ENCODE data around the gene CRABP2.

Gene CRABP2

DNA sequence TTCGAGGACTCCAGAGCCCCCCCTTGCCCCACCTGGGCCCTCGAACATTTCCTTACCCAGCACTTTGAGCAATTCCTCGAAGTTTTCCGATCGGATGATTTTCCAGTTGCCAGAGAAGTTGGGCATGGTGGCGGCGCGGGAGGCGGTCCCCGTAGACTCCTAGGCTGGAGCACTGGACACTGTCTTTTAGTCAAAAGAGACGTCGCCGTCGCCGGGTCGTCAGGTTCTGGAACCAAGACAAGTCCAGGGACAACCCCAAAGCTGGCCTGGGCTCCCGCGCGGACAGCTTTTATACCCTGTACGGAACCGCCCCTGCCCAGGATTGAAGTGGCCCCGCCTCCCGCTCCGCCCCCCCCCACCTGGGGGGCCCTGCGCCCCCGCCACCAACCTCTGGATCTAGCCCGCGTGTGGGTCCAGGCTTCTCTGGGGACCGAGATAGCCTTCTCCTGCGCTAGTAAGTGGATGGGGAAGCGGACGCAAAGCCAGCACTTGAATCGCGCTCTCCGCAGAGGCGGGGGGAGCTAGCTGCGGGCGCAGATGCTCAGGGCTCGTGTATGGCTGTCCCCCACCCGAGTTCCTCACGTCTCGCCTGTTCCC is at the start of gene CRABP2:
Gene CRABP2, minus strand, starts transcription at position 263 of the 597 bp plus-strand sequence. Its CDS starts 137 bp downstream, at position 126.
- no peak for DNase-seq (ENCODE audit: low read depth)

DNA sequence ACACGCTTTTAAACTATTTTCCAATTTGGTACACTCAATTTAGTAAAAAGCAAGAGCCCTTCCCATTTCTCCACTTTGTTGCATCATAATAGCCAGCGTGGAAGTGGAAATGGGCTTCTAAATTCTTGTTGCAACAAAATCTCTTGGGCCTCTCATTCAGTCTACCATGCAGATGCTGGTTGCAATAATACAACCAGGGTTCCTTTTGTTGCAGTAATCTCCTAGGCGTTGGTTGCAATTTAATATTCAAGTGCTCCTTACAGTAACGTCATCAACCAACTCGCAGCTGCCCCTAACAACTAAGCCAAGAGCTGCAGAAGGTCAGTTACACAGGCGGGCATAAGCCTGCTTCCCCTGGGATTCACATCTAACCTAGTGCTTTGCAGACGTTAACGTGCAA is 48.8 kb upstream of the CRABP2 start:
- DNase-seq (ENCODE audit: low read depth), result no peak

DNA sequence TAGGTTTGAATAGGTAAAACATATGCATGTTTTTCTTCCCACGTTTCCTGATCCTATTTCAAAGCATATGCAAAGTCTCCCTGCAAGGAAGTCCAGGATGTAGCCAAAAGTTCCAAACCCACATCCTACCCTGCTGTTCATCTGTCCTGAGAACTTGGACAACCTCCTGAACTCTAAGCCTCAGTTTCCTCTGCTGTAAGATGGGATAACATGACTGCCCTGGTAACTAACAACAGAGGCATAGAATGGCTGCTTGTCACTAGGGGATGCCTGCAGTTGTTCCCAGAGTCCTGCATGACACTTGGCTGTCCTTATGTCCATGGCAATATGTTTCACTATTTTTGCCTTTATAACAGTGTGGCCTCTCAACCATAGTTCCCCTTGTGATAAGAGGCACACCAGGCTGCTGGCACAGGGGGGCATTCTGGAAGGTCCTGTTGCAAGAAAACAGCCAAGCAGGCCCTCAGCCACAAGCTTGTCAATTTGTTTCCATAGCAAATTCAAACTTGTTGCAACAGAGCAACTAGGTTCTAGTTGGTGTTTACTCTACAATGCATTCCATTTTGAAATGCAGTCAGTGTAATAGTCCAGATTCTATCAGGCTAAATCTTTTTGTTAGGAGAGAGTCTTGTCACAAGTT is 47.6 kb upstream of the CRABP2 start:
- no peak for DNase-seq (ENCODE audit: low read depth)

DNA sequence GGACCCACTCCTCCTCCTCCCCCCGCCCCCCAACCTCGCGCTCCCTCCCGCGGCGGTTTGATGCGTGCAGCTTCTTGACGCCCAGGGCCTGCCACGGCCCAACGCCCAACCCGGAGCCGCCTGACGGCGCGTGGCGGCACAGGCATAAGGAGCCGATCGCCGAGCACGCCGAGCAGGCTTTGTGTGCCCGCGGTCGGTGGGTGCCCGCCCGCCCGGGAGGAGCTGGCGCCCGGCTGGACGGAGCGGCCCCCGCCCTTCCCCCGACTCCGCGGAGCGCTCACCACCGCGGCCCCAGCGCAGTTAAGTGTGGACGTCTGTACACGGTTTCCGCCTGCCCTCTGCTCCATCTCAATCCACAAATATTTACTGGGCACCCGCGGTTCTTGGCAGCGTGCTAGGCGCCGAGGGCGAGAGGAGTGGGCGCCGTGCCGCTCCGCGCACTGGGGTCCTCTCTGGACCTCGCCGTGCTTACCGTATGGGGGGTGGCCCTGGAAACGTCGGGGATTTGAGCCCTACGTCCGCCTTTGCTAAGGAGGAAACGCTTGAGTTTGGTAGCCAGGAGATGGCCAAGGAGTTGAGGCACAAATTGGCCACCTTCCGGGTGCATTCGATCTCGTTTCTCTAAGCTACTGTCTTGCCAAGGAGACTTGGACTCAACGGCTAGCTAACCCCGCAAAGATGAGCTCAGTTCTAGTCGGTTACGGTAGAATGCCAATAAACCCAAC is 46.5 kb upstream of the CRABP2 start:
- peak; percentile 97 for DNase-seq (ENCODE audit: low read depth)

DNA sequence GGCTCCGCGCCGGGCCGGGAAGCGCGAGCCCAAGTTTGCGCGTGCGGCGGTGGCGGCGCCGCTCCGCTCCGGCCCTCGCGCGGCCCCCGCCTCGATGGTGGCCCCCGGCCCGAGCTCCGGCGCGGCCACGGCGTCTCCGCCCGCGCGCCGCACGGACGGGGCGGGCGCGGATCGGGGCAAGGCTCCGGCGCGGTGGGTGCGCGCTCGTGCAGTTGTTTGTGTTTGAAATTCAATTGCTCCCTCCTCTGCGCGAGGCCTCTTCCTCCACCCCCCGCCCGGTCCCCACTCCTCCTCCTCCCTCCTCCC is 46.0 kb upstream of the CRABP2 start, which contains the start of gene HDGF:
Gene HDGF, minus strand, starts transcription at position 225 of the 306 bp plus-strand sequence. CDS start 246 bp downstream, outside the sequence.
- DNase-seq (ENCODE audit: low read depth), result no peak

DNA sequence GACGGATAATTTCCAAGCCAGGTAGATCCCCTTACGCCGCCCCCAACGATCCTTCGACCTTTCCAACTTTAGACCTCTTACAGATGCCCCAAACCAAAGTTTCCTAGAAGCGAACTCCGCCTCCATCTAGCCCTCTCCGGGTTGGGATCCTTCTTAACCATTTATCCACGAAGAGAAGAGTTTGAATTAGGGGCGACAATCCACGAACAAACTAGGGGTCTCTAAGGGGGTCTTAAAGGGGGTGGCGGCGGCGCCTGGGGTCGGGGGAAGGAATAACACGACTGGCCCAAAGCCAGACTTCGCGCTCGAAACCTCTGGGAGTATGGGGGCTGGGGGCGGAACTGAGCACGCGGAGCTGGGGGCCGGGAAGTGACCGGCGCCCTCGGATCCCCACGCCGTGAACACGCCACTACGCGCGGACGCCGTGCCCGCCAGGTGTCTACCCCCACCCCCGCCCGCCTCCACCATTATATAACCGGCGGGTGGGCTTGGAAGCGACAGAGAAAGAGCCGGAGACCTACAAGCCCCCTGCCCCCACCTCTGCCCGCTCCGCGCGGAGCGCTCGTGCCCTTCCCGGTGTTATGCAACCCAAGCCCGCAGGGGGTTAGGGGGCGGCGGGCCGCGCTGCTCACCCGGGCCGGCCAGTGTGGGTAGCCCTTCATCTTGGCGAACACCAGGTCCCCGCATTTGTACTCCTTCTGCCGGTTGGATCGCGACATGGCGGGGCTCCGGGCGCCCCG is 45.5 kb upstream of the CRABP2 start:
- DNase-seq (ENCODE audit: low read depth), result no peak

DNA sequence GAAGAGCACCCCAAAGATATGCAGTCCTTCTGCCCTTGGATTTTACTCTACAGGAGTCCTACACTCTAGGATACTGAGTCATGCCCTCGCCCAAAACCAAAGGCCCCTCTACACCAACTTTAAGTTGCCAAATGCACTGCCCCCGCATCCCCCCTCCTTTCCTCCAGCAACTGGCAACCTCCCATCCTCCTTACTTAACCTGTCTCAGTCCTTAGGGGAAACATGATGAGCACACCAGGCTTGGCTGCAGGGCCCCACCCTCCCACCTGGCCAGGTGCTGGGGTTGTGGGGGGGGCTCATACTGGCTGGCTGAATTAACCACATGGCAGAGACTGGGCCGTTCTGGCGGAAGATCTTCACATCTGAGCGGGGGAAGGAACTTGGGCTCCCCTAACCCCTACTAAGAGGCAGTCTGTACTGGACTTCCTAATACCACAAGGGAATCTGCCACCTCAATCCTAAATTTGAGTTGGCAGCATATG is 44.8 kb upstream of the CRABP2 start:
- peak; percentile 47 for DNase-seq (ENCODE audit: low read depth)

DNA sequence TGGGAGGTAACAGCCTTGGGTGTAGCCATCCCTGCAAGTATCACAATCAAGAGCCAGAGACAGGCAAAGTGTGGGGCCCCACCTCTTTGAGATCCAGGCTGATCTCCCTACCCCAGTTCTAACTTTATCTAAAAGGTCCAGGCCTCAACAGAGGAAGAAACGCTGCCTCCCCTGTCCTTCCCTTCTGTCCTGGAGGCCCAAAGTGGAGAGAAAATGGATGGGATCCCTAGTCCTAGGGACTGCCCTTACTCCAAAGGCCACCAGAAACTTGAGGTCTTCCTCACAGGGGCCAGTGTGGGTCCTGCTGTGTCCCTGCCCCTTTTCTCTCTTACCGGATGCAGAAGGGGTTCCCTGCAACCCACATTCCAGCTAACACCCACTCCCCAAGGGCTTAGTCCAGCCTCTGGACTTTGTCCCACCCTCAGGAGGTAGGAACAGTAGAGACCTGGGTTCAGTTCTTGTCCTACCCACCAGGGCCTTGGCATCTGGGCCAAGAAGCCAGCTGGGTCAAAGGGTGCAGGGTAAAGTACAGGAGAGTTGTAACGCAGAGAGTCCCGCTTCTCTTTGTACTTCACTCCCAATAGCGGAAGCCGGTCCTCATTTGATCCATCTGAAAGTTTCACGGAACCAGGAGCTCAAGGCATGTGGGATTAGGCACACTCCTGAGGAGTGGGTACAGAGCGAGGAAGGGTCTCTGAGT is 44.2 kb upstream of the CRABP2 start:
- no peak for DNase-seq (ENCODE audit: low read depth)

DNA sequence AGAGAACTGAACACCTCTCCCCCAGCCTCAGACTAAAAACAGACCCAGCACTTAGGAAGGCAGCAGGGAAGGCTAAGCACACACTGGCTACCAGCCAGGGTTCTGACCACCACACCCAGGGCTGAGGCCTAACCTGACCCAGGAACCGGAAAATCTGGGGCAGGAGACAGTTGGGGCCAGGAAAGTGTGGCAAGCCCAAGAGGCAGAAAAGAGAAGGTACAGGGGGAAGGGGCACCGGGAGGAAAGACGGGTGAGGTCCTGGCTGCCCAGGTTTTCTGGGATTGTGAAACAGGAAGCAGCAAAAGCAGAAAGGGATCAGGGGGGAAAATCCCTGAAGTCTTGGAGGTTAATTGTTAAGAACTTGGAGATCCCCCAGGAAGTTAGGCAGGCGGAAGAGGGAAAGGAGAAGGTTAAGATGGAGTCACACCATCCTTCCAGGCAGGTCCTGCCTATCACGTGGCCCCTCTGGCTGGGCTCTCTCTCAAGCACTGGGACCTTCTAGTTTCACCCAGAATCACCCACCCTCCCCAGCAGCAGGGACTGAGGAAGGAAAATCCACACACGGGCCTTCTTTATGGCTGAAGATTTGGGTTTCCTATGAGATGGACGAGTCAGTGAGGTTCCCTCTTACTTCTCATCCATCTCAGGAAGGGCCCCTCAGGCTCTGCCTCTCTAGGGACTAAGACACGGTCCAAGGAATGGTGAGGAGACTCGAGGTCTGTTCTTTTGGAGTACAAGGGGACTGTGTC is 43.5 kb upstream of the CRABP2 start:
- no peak for DNase-seq (ENCODE audit: low read depth)

DNA sequence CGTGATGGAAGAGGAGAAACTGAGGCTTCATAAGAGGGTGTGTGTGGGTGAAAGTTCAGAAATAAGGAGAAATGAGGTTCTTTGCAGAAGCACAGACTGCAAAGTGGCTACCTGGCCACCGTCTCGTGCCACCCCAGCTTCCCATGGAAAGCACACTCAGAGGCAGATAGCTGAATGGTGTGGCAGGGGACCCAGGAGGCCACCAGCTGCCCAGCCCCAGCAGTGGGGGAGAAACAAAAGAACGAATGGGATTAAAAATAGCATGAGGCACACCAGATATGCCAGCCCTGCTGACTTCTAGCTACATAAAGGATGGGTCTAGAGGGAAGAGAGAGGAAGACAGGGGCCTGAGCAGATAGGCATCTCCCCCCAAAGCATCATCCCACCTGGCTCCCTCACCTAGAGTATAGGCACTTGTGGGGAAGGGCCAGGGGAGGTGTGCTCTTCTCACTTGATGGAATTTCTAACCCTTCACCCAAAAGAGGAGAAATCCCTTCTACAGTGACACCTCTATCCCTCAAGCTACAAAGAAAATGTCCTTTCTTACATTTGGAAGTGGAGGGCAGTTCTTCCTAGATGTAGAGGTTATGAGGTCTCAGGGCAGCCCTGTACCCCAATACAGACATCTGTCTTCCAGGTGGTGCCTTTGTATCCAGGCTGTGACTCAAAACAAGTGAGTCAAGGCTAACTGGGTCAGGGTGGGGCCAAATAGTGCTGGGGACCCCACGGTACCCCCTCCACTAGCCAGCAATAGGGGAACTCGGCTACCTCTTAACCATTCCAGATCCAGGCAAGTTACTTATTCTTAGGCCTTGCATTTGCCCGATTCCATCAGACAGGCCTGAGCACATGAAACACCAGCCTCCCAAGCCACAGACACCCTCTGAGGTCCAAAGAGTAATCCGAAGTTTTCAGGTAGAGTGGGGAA is 42.6 kb upstream of the CRABP2 start:
- DNase-seq (ENCODE audit: low read depth), result no peak

DNA sequence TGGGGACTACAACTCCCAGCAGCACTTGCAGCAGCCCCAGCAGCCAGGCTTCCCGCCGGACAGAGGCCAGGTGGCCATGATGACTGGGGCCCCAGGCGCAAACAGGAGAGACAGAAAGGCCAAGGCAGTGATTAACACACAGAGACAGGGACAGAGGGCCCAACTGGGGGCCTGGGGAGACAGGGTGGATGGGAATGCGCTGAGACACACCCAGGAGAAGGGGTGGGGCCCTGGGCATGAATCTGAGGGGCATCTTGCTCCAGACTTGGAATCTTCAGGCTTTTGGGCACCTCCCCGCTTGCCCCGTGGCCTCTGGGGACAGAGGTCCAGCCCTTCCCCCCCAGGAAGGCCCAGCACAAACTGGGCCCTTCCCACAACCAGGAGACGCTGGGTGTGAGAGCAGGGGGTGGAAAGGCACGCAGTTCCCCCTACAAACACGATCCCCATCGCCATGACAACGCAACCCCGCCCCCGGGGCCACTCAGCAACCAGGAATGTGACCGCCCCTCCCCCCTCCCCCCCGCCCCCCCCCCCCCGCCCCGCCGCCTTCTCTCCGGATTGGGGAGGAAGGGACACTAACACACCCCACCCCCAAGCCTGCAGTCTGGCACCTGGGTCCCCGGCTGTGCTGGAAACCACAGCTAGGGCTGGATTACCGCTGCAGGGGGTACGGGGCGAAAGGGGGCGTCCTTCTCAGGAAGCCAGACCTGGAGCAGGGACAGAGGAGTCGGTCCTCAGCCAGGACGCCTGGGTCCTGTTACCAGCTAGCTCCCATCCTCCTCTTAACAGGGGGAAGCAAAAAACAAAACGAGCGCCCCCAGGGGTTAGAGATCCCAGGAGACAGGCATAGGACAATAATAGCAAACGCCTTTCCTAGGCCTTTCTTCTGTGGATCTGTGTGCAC is 41.6 kb upstream of the CRABP2 start:
- DNase-seq (ENCODE audit: low read depth), result no peak

DNA sequence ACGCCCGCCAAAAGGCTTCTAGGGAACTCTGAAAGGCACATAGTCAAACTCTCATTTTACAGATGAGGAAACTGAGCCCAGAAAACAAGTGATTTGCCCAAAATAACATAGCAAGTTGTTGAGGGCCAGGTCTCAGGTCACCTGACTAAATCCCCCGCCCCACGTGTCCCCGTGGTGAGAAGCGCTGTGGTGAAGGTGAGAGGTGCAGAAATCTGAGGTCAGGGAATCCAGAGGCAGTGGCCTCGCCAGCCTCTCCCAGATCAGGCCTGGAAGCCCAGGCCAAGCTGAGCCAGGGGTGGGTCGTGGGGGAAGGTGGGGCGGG is 41.0 kb upstream of the CRABP2 start:
- DNase-seq (ENCODE audit: low read depth), result no peak

DNA sequence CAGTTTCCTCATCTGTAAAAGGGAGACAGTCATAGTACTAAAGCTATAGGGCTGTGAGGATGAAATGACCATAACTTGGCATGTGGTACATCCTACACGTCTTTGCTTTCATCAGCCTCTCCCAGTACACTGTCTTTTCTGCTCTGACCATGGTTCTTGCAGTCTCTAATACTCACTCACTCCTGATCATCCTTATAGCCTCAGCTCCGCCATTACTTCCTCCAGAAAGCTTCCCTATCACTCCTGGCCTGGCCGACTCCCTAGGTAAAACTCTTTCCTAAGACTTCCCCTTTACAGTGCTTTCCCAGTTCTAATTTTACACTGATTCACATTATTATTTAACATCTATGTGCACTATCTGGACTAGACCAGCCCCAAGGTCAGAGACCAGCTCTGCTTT is 40.5 kb upstream of the CRABP2 start:
- DNase-seq (ENCODE audit: low read depth), result no peak

DNA sequence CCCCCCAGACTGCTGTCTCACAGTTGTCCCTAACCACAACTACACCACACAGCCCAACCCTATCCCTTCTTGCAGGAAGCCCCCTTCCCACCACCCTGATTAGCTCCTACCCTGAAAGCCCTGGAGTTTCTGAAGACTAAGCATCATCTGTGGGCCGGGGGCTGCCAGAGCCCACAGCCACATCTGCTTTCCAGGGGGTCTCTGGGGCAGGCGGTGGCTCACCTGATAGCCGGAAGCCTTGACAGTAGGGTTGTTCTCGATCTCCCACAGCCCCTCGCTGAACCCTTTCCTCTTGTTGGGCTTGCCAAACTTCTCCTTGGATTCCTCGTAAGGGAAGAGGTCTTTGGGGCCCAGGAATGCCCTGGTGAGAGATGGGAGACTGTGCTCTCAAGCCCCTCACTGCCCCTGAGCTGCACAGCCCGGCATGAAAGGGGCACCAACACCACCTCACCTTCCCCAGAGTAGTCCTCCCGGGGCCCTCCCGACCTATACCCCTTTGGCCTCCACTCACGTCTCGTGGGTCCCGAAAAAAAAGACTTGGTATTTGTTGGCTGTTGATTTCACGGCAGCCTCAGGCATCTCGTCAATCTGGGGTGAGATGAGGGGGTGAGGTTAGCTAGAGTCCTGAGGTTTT is 39.5 kb upstream of the CRABP2 start:
- no peak for DNase-seq (ENCODE audit: low read depth)

DNA sequence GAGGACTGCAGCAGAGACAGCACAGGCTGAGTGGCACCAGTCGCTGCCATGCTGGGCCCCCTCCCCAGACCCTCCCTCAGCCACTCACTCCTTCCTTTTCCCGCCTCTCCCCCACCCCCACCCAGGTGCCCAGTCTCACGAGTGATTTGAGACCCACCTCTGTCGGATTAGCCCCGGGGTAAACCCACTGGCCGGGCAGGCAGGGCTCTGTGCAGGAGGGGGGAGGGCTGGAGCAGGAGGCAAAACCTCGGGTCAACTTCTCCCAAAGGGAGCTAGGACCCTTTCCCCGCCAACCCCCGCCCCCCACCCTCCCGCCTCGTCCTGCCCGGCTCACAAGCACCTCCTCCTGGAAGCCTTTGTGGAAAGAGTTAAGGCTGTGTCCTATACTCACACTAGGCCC is 39.0 kb upstream of the CRABP2 start:
- no peak for DNase-seq (ENCODE audit: low read depth)

DNA sequence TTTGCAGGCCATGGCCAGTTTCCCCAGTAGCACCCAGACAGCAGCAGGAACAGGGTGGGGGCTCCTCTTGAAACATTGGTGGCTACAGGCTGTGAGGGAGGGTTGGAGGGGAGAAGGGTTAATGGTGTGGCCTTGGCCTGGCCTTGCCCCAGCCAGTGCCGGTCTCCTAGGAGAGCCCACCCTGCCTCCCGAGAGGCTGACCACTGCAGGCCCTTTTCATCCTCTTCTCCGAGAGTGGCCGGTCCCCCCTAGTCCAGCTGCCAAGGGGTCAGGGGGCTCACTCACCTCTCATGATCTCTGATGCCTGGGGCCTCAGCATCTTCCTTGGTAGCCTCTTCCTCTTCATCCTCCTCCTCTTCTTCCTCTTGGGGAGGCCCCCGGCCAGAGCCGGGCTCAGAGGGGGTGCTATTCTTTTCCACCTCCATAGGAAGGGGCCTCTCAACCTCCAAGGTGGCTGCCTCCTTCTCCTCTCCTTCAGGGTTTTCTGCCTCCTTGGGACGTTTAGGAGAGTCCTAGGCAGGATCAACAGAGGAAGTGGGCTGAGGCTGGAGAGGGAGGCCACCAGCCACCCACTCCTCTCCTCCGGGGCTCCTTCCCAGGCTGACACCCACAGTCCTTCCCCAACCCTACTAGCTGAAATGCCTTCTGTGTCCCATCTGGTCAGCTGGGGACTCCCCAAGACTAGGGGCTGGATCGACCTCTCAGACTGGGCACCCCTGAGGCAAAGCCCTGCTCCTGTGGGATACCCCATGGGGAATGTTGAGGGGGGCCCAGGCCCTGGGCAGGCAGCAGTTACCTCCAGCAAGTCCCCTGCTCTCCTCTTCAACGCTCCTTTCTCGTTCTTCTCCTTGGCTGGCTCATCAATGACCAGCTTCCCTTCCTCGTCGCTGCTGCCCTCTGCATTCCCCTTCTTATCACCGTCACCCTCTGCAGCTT is 38.3 kb upstream of the CRABP2 start:
- DNase-seq (ENCODE audit: low read depth), result no peak

DNA sequence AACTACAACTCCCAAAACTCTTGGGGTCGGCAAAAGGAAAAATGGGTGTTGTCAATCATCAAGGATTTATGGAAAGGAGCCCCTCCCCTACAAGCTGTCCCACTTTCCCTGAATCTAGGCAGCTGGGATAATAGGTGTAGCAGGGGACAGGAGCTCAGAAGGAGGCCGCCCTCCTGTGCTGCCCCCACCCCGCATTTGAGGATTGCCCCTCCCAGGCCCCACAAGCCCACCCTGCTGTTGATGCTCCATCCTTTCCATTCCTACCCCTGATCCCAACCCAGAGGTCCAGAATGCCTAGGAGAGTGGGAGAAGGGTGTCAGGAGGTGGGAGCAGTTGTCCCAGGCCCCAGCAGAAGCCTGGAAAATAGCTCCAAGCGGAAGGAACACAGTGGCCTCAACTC is 37.4 kb upstream of the CRABP2 start:
- no peak for DNase-seq (ENCODE audit: low read depth)

DNA sequence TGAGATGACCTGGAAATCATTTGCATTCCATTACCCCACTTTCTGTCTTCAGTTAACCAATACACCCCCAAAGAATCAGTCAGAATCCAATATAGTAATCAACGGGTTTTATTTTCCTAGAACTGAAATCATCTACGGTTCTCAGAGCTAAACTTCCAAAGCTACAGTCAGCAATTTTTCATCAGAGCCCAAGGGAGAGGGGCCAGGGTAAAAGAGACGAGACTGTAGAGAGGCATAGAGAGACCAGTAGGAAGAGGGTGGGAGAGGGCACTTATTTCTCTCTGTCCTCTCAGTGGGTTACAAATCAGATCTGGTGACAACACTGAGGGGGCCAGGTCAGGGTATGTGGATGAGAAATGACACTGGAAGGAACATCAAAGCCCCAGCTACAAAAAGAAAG is 36.6 kb upstream of the CRABP2 start:
- DNase-seq (ENCODE audit: low read depth), result no peak
